Stimulated activated CD4-positive, alpha-beta T cell treated with anti-CD3 and anti-CD28 coated beads, TNF-alpha, amount 100 ng/mL, for 4 hours (primary cell): ENCODE results near the gene PTP4A1.
A peak's percentile ranks its signal among the peaks of the same experiment; 100 is the strongest.
"Not testable (repeated sequence)": the region's sequence is repeated elsewhere in the genome, so short reads cannot be mapped to it uniquely, and the experiment has no call there.

ENCODE experiments used
- DNase-seq, 3 experiments: peaks; one replicate each; pipeline ENCODE4 v3.0.0-alpha.2; 2020; ENCODE audit warnings: low read depth in 3 of 3

Gene PTP4A1

DNA sequence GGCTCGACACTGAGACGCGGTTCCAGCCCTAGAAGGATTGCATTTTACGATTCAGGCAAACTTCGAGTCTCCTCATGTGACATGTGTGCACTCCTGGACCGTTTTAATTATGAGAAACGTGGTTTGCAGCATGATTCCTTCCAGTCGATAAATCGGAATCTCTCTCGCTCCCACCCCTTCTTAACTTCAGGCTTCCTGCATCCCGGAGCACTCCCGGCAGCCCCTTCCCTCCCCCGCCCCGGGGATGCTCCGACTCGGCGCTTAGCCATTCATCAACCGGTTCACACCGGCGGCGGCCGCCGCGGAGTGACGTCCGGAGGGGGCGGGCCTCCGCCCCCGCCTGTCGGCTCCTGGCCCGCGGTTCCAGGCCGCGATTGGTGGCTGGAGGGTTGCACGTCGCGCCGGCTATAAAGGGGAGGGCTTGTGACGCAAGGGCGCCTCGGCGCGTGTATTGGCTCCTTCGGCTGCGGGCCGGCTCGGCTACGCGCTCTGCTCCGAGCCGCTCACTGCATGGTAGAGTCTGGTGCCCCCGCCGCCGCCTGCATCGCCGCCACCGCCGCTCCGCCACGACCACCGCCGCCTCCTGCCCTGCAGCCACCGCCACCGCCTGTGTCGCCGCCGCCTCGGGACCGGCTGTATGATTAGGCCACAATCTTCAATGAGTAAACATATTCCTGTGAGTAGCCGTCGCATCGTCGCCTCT lies at the start of gene PTP4A1, which contains the start of gene LOC128125822:
TSS of gene PTP4A1 (plus strand) at position 437 of the 703 bp plus-strand sequence. CDS start 4,401 bp downstream, outside the sequence.
TSS of gene LOC128125822 (plus strand) at position 437 of the 703 bp plus-strand sequence.
- peak; percentile 93 to 95 (median 95) for DNase-seq

GRCh38 chr6:63522911-63523287 lies 49.4 kb upstream of the PTP4A1 start:
- not testable (repeated sequence) for DNase-seq

GRCh38 chr6:63523630-63524029 lies 48.6 kb upstream of the PTP4A1 start:
- no peak for DNase-seq

DNA sequence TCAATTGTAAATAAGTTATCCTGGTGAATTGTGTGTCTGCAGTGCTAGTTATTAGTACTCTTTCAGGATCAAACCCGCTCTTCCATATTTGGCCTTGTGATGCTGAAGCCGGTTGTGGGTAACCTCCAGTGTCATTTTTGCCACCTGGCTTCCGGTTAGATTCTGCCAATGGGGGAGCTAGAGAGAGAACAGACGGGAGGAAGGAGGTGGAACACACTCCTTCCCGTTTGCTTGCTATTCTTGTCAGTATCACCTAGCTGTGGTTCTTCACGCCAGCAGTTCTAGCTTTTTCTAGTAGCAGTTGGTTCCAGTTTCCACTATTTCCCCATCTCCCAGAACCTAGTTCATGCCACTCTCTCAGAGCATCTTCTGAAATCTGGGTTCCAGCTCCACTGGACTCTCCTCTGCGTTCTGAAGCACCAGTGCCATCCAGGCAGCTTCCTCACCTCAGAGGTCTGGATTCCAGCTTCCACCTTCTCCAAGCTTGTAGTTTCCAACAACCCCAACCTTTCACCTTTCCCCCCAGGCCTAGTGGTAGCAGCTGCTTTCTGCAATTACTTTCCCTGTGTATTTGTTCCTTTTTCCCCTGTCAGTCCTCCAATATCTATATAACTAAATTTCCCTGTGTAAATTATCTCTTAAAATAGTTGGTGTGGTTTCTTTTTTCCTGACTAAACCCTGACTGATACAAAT lies 46.9 kb upstream of the PTP4A1 start:
- DNase-seq = no peak

- DNase-seq = no peak
Observed at GRCh38 chr6:63526931-63527330, 45.3 kb upstream of the PTP4A1 start.

DNA sequence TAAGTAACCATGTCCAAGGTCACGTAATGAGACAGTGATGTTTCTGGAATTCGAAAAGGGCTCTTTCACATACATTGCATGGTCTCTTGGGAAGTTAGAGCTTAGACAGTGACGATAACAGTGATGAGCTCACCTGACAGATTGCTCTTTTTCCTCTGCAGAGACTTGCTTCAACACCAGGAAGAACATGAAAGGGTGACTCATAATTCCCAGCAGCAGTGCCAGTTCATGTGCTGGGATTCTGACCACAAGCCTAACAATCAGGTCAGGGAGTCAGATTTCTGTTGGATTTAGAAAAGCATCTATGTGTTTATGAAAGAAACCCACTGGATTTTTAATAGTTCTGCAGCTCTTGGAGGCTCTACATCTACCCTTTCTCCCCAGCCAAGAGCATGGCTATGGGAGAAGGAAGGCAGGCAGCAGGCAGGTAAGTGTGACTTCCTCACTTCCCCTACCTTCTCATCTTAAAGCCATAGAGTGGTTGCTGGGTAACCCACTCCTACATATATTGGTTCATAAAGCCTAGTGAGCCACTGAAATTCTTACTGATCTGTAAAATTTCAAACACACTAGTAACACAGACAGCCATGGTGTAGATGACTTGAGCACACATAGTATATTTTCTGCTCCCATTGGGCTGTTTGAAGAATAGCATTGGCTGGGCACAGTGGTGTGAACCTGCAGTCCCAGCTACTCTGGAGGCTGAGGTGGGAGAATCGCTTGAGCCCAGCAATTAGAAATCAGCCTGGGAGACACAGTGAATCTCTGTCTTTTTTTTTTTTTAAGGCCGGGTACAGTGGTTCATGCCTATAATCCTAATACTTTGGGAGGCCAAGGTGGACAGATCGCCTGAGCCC lies 44.4 kb upstream of the PTP4A1 start:
- no peak for DNase-seq

DNA sequence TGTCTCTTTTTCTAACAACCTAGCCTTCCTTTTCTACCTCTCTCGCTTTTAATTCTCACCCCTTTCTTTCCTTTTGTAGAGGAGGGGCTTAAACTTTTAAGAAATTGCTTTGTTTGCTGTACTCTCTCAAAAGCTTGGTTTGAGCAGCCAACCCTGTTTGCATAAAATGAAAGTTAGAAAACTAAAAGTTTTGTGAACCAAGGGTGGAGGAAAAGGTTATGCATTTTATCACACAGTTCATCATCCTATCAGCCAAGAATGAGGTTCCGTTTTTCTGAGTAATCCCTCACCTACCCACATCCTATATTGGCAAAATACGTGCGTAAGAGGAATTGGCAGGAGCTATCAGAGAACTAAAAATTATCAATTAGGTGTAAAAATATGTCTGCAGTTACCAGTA lies 42.8 kb upstream of the PTP4A1 start:
- DNase-seq = no peak

GRCh38 chr6:63530182-63530581 lies 42.1 kb upstream of the PTP4A1 start:
- DNase-seq = no peak

GRCh38 chr6:63530991-63531390 lies 41.3 kb upstream of the PTP4A1 start:
- no peak for DNase-seq

DNA sequence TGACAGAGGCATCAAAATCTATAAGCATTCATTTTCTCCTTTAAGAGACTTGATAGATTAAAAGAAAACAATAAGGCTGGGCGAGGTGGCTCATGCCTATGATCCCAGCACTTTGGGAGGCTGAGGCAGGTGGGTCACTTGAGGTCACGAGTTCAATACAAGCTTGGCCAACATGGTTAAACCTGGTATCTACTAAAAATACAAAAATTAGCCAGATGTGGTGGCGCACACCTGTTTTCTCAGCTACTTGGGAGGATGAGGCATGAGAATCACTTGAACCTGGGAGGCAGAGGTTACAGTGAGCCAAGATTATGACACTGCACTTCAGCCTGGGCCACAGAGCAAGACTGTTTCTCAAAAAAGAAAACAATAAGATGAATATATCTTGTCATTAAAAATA lies 39.3 kb upstream of the PTP4A1 start:
- no peak for DNase-seq

DNA sequence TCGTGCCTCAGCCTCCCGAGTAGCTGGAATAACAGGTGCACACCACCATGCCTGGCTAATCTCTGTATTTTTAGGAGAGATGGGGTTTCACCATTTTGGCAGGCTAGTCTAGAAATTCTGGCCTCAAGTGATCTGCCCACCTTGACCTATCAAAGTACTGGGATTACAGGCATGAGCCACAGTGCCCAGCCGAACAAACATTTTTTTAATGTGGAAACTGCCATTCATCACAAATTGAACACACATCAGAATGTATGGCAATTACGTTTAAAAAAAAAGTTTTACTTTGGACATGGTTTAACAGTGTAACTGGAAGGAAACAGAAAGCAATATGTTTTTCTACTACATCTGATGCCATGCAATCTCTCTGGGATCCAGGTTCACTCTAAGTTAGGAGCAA lies 38.3 kb upstream of the PTP4A1 start:
- no peak for DNase-seq

DNA sequence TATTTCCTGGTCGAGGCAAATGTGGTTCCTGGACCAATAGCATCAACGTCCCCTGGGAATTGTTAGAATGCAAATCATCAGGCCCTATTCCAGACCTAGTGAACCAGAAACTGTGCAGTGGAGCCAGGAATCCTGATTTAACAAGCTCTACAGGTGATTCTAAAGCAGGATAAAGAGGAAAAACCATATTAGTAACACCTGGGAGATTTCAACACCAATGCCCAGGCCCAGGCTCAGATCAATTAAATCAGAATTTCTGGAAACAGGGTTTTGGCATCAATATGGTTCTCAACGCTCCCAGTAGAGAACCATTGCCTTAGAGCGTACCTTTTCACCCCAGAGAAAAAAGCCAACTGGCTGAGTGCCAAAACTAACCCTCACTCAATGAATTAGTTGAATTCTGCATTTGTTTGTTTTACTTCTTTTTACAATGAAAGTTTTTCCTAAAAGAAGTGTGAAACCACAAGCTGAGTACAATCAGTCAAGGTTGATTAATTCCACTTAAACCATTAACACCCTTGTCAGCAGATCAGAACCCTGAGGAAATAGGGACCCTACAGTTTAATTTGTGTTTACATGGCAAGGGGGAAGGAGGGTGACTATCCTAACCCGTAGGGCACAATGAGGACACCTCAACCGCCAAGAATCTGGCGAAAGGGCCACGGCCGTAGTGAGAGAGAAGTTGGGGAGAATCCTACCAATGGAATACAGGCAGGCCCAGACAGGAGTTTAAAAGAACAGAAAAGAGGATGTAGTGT lies 34.9 kb upstream of the PTP4A1 start:
- no peak for DNase-seq

DNA sequence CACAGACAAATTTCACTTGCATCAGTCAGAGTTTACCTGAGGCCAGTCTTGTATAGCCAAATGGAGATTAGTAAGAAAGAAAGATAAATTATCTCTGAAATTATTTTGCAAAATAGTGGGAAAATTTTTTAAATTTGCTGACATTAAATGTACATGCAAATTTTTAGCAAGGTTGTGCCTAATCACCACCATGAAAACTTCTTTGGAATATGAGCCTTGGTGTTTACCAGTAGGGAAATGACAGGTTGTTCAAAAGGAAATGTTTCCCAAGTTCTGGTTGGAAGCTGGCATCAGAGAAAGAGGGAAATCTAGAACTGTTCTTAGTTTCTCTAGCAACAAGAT lies 34.4 kb upstream of the PTP4A1 start:
- no peak for DNase-seq

DNA sequence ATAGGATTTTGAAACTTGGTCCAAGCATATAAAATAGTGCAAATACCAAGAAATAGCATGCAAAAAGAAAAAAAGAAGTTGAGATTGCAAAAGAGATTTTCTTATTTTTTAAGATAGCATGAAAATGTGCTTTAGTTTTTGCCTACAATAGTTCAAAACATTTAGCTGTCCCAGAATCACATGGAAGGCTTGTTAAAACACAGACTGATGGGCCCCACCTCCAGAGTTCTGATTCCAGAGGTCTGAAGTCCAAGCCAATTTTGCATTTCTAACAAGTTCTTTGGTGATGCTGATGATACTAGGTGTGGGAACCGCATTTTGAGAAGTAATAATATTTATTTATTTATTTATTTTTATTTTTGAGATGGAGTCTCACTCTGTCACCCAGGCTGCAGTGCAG lies 33.7 kb upstream of the PTP4A1 start:
- DNase-seq = no peak

GRCh38 chr6:63543001-63543400 lies 29.3 kb upstream of the PTP4A1 start:
- no peak for DNase-seq

DNA sequence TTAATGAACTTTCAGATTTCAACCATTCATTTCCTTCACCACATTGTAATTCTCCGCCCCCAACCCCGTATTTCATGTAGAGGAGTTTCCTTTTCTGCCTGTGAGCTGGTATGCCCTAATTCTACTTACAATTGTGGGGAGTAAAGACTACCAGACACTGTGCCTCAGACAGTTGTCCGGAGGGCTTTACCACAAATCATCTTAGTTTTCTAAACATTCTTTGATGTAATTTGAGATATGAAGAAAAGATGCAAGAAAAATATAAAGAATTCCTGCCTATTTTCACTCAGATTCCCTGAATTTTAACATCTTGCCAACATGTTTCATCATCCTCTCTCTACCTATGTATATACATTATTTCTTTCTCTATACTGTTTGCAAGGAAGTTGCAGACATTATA lies 28.3 kb upstream of the PTP4A1 start:
- no peak for DNase-seq

GRCh38 chr6:63546236-63546635 lies 26.0 kb upstream of the PTP4A1 start:
- DNase-seq = no peak

DNA sequence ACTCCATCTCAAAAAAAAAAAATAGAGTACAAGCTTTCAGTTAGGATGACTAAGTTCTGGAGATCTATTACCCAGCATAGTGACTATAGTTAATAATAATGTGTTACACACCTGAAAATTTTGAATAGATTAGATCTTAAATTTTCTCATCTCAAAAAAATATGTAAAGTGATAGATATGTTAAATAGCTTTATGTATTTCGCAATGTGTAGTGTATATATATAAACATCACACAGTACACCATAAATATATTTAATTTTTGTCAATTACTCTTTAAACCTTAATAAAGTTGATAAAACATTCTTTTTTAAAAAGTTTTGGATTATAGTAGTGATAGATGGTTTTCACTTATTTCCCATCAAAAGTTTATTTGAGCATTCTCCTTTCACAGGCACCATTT lies 25.6 kb upstream of the PTP4A1 start:
- DNase-seq = no peak

DNA sequence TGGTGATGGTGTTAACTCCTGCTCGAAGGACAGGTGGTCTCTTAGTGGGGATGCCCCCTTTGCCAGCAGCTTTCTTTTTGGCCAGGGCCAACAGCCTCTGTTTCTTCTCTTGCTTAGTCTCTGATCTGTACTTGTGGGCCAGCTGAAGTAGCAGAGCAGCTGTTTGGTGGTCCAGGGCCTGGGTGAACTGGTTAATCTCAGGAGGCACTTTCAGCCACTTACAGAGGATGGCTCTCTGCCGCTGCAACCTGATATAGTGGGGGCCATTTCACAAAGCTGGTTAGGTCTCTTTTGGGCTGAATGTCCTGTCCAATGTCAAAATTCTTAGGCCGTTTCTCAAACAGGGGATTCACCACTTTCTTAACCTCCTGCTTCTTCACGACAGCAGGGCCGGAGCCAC lies 23.2 kb upstream of the PTP4A1 start:
- DNase-seq = no peak

GRCh38 chr6:63553208-63553607 lies 19.1 kb upstream of the PTP4A1 start:
- DNase-seq = no peak

DNA sequence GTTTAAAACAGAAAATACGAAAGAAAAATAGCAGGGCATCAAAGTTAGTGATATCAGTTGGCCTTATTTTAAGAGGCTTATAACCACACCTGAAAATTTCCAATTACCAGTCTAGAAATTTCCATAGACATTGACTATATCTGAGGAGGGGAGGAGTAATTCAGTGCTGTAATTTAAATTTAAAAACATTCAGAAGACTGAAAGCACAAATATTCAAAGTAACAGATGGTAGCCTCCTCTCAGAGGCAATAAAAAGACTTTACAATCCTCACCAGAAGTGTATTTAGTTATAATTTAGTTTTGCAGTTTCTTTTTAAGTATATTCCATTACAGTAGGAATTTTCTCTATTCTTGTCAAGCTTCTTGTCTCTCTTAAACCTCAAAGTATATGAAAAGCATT lies 18.4 kb upstream of the PTP4A1 start:
- DNase-seq = no peak

DNA sequence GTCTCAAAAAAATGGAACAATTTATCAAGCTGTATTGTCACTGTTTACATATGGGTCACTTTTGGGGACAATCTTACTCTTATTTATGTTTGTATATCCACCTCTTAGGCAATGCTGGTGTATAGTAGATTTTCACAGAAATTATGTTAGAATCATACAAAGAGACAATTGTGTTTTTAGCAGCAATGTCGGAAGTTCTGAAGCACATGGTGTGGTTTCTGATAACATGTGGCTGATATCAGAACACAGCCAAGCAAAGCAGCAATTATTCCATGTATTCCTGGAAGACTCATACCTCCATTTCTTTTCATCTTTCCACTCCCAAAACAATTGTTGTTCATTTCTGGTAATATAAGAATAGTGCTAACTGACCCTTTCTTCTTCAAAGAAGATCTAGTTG lies 17.5 kb upstream of the PTP4A1 start:
- no peak for DNase-seq
